ENCODE measurements around the gene SAP30.
A peak's percentile ranks its signal among the peaks of the same experiment; 100 is the strongest.

The SAP30 gene, protein sequence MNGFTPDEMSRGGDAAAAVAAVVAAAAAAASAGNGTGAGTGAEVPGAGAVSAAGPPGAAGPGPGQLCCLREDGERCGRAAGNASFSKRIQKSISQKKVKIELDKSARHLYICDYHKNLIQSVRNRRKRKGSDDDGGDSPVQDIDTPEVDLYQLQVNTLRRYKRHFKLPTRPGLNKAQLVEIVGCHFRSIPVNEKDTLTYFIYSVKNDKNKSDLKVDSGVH

GRCh38 chr4:173370477-173371291, at the start of gene SAP30:
TSS of gene SAP30 (plus strand) at chr4:173370954. CDS start at chr4:173371183, 229 bp downstream.
- peak; percentile 97 for DNase-seq

- no peak for DNase-seq
Observed at GRCh38 chr4:173325007-173325736, 45.6 kb upstream of the SAP30 start.

DNA sequence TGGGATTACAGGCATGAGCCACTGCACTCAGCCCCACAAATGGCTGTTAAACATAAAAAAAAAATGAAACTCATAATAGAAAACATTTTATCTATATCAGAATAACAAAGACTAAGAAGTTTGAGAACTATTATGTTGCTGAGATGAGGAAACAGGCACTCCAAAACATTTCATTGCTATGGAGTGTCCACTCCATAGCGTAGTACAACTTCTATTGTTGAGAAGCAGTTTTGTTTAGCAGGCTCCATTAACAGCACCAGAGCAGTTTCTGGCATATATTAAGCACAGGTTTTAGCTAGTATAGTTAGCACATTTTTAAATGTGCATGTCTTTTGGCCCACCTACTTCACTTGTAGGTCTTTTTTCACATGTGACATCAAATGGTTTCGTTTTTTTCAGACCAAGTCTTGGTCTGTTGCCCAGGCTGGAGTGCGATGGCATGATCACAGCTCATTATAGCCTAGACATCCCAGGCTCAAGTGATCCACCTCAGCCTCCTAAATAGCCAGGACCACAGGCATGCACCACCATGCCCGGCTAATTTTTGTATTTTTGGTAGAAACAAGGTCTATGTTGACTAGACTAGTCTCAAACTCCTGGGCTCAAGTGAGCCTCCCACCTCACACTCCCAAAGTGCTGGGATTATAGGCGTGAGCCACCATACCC, 42.4 kb upstream of the SAP30 start:
- no peak for DNase-seq

- DNase-seq, result no peak
Observed at GRCh38 chr4:173330590-173330989, 40.2 kb upstream of the SAP30 start.

DNA sequence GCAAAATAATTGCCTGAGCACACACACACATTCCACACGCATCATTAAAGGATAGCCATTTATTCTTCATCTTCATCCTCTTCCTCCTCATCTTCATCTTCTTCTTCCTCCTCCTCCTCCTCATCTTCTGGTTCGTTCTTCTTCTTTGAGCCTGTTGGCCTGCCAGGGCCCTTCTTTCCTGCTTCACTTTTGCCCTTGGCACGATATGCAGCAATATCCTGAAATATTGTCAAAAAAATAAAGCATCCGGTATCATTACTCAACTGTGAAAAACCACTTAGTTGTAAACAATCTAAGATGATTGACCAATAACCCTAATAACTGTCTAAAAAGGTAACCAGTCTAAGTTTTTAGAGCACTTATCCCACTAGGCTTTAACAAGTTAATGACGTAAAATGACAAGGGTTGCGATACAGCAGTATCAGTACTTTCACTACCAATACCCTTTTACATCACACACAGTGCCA, 38.7 kb upstream of the SAP30 start:
- no peak for DNase-seq

GRCh38 chr4:173332963-173333657, 37.6 kb upstream of the SAP30 start:
- no peak for DNase-seq

DNA sequence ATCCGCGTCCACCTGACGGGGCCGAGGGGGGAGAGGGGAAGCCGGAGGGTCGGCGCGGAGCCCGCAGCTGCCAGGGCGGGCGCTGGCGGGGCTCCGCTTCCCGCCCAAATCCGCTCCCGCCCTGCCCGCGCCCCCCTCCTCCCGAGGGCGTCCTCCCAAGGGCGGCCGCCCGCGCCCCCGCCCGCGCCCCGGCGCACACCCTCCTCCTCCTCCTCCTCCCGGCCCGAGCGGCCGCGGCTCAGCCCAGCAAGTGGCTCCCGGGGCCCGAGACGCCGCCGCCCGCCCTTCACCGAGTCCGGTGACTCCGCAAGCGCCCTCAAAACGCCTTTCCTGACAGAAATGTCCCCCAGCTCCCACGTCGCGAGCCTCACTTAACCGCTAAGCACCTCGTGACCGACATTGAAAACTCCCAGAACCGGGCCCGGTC, 37.1 kb upstream of the SAP30 start:
- DNase-seq, result peak; percentile 63

DNA sequence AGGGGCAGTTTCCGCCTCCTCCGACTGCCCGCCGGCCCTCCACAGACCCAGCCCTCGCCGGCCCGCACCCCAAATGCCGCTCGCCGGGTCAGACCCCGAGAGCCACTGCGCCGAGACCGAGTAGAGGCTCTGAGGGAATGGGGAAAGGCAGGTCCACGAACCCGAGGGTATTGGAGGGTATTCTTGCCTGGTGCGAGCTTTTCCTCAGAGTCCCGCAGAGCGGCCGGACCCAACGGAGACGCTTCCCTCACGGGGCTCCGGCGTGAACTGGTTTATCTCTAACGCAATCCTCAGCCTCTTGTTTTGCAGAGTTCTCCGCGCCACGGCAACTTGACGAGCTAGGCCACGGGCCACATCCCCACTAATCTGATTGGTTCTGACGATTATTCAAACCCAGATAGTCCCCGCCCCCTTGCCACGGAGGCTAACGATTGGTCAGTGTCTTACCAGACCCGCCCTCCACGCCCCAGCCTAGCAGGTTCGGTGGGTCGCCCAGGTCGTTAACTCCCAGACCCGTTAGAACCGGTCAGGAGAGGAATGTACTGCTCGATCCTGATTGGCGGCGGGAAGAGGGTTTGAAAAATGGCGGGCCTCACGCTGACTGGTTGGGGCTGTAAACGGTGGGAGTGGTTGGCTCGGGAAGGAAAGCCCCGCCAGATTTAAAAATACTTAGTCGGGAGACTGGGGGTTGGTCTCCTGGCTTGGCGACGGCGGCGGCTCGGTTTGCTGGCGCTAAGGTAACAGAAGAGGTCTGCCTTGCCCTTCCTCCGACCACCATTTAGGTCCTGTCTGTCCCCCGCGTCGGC, 36.5 kb upstream of the SAP30 start, which contains the start of gene HMGB2:
TSS of gene HMGB2 (minus strand) at position 274 of the 806 bp plus-strand sequence. CDS start 709 bp downstream, outside the sequence.
- DNase-seq, result peak; percentile 100

DNA sequence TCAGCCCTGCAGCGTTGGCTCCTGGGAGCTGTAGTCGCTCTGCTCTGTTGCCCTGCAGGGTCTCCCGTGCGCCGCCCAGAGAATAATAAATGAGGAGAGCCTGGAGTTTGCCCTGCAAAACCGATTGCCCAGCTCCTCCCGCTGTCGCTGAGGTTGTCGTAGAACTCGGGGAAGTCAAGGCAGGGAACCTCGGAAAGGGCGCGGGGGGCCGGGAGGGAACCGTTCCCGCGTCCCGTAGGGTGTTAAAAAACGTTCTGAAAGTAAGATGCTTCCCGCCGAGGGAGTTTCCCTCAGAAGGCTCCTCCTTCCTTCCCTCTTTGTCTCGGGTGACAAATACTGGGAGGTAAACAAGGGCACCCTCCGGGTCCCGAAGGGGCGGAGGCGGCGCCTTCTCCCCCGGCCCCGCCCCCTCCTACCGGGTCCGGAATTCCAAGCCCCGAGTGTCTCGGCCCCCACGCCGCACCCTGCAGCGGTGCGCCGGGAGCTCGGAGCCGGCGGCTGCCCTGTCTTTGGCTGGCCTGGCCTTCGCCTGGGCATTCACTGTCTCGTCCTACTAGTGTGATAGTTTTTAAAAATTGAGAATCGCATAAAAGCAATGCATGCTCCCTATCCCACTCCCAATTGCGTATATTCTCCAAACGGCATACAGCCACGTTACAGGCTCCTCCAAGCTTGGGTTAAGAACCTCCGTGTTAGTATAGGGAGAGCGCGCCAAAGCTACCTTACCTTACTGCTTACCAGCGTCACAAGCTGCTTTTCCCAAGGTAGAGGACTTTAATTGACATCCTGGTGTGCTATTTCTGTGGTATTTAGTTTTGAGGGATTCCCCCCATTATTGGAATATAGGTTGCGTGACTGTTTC, 35.6 kb upstream of the SAP30 start:
- DNase-seq, result peak; percentile 75

- no peak for DNase-seq
Observed at GRCh38 chr4:173337463-173337862, 33.3 kb upstream of the SAP30 start.

DNA sequence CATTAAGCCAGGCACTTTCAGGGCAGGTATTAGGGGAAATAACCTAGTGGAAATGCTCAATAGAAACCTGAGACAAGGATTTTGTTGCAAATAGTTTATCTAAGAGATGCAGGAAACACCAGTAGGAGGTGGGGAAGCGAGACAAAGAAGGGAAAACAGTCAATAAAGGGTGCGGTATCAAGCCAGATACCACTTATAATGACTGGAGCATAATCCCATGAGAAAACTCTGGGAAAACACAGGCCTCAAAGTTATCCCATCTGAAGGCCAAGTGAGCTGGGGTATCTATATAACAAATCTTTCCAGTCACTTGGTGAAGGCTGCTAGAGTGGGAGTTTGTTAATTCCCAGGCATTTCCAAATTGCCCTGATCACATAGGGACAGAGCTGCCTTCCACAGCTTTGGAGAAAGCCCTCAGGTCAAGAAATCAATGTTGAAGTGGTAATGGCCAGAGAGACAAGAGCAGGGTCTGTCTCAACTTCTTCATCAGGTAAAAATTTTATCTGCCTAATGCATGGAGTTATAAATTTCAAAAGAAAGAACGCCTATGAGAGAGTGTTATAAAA, 26.8 kb upstream of the SAP30 start:
- no peak for DNase-seq

GRCh38 chr4:173345648-173346047, 25.1 kb upstream of the SAP30 start:
- DNase-seq, result no peak

DNA sequence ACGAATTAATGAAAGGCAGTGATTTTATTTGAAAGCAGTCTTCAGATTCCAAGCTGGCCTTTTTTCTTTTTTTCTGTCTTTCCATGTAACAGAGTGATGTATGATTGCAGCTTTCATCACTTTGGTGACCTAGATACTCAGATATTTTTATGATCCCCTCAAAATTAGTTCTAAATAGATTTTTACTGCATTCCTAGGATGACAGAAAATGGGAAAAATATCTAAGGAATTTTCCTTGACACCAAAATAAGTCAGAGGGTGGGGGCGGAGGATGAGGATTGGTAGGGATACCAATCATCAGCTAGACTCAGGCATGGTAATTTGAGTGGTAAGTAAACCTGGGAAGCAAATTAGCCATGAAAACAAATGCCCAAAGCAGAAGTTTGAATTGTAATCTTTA, 24.7 kb upstream of the SAP30 start:
- DNase-seq, result no peak

GRCh38 chr4:173347467-173347866, 23.3 kb upstream of the SAP30 start:
- no peak for DNase-seq

DNA sequence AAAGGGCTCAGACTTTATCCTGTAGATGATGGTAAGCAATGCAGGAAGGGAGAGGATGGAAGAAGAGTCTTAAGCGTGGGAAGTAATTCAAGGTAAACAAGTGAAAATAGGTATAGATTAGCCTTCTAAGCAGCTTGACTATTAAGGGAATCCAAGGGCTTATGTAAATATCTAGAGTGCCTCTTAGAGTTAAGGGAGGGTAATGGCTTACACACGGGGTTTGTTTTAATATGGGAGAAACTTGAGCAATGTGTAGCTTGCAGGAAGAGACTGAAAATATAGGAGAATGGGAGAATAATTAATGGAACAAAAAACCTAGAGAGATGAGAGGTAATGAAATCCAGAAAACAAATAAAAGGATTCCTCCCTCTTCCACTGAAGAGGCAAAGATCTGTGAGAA, 12.8 kb upstream of the SAP30 start:
- no peak for DNase-seq

DNA sequence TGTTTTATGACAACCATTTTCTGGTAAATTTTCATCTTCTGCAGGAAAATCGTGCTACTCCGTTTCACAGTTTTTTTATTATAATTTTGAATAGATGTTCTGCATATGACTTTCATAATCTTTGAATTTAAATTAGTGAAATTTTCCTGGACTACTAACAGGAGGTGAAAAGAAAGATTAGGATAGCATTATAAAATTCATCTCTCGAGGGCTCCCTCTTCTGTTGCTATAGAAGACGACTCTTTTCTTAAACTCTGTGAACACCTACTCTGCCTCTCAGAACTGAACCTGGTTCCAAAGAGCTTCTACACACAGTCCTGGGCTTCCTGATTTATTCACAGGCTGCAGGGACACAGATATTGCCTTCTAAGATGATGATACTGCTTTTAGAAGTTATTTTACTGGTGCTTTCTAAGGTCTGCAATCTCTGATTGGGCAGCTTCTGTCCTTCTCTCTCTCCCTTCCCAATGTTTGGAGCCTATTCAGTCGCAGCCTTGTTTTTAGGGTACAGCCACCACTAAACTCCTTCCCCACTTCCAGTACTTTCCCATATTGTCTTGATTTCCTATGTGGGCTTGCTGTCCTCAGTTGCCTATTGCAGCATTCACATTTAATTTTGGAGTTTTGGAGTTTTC, 10.1 kb upstream of the SAP30 start:
- no peak for DNase-seq

DNA sequence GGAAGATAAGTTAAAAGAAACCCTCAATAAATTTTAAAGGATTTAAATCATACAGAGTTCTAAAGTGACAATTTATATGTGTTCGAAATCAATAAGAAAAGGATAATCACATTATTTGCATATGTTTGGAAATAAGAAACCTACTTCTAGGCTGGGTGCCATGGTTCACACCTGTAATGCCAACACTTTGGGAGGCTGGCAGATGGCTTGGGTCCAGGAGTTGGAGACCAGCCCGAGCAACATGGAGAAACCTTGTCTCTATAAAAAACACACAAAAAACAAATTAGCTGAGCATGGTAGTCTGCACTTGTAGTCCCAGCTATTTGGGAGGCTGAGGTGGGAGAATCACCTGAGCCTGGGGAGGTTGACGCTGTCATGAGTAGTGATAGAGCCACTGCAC, 8.1 kb upstream of the SAP30 start:
- DNase-seq, result no peak

DNA sequence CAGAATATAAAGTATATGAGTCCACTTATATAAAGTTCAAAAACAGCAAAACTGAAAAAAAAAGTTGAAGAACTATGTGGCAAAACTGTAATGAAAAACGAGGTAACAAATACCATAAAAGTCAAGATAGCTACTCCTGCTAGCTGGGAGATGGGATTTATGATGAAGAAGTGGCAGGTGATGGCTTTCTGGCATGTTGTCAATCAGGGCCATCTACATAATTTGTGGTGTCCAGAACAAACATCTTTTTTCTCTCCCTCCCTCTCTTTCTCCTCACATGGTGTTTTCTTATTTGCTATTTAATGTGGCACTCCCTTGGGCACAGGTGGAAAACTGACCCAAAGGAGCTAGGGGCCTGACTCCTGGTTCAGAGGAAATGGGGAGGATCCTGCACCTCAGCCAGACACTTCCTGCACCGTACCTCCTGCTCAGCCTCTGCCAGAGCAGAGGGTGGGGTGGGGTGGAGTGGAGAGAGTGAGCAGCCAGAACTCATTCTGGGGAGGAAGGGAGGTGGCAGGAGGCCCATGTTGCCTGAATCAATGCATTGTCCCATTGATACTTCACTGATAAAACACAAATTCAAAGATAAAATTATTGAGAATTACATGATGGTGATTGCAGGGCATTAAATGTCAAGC, 5.3 kb upstream of the SAP30 start:
- no peak for DNase-seq

- DNase-seq, result no peak
Observed at GRCh38 chr4:173367285-173367684, 3.5 kb upstream of the SAP30 start.

Data from stimulated activated CD4-positive, alpha-beta T cell treated with anti-CD3 and anti-CD28 coated beads, Interleukin-15, amount 100 ng/mL, for 24 hours (primary cell).